Breast epithelium (tissue), 3 donors: ENCODE results near the gene ALS2CL.

Experiments
- POLR2A ChIP-seq: fragments of 450-650 bp; IDR thresholded peaks from one replicate; pipeline ENCODE4 v1.6.1; 2016; ENCODE audit warnings: antibody characterized with exemption, mild to moderate bottlenecking, moderate library complexity
- POLR2AphosphoS5 ChIP-seq, 3 donors: sonication (generic); formaldehyde crosslinking; IDR thresholded peaks; one replicate each; pipeline ENCODE4 v1.6.1; 2017; ENCODE audit warnings: antibody characterized with exemption in 3 of 3
- TF ChIP-seq, protein P1 (sequence below), 3 donors: fragments of 450-650 bp; IDR thresholded peaks; one replicate each; pipeline ENCODE4 v1.5.1; 2016 to 2017; ENCODE audit warnings: antibody characterized with exemption in 3 of 3, mild to moderate bottlenecking in 3 of 3, moderate library complexity in 3 of 3

DNA sequence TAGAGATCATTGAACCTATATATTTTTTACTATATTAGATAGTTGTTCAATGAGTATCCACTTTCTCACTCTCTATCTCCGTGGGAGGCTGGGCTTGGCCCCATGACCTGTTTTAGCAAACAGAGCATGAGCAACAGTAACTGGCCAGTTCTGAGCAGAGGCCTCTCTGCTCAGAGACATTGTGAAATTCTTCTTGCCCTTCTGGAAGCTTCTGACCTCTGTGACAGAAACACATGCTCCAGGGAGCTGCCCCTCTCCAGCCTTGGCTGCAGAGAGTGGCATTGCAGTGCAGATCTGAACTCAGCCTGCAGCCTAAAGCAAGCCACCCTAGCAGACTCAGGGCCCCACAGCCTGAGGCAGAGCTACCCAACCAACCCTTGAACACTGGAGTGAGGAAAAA is 60.7 kb downstream of the ALS2CL start:
- no peak for TF ChIP-seq POLR2A
- TF ChIP-seq, protein P1, sequence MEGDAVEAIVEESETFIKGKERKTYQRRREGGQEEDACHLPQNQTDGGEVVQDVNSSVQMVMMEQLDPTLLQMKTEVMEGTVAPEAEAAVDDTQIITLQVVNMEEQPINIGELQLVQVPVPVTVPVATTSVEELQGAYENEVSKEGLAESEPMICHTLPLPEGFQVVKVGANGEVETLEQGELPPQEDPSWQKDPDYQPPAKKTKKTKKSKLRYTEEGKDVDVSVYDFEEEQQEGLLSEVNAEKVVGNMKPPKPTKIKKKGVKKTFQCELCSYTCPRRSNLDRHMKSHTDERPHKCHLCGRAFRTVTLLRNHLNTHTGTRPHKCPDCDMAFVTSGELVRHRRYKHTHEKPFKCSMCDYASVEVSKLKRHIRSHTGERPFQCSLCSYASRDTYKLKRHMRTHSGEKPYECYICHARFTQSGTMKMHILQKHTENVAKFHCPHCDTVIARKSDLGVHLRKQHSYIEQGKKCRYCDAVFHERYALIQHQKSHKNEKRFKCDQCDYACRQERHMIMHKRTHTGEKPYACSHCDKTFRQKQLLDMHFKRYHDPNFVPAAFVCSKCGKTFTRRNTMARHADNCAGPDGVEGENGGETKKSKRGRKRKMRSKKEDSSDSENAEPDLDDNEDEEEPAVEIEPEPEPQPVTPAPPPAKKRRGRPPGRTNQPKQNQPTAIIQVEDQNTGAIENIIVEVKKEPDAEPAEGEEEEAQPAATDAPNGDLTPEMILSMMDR (IDR thresholded peaks at IDR 0.05), result no peak
- TF ChIP-seq POLR2AphosphoS5 (IDR thresholded peaks at IDR 0.05), result no peak
